Esophagus muscularis mucosa (tissue), 4 donors: ENCODE measurements around the gene KCNIP3. TPM values are rescaled to one million over a fixed set of nuclear protein-coding genes. Genes with fewer than 3 reads are reported as not detected.

Experiments
- DNase-seq: peaks from one replicate; pipeline ENCODE4 v3.0.0-alpha.2; 2017; ENCODE audit errors: extremely low spot score
- H3K27ac ChIP-seq, 4 donors: fragments of 200-600 bp; sonication (generic); replicated peaks in 1 of 4; 1 replicate in 3 of 4; 2 replicates in 1 of 4; pipeline ENCODE4 v1.5.1; 2016 to 2019; ENCODE audit warnings: mild to moderate bottlenecking in 1 of 4
- H3K27me3 ChIP-seq, 4 donors: fragments of 200-600 bp; sonication (generic); one replicate each; pipeline versions ENCODE4 v1.5.1 to v1.6.0; 2016 to 2019
- H3K36me3 ChIP-seq, 4 donors: fragments of 200-600 bp; sonication (generic); one replicate each; pipeline ENCODE4 v1.5.1; 2016 to 2019
- H3K4me1 ChIP-seq, 4 donors: fragments of 200-600 bp; sonication (generic); one replicate each; pipeline ENCODE4 v1.5.1; 2016 to 2019
- H3K4me3 ChIP-seq, 4 donors: fragments of 200-600 bp; sonication (generic); 1 replicate in 2 of 4; 2 replicates in 2 of 4; pipeline ENCODE4 v1.5.1; 2016 to 2019; ENCODE audit warnings: mild to moderate bottlenecking in 4 of 4, moderate library complexity in 1 of 4
- H3K9me3 ChIP-seq, 4 donors: fragments of 200-600 bp; sonication (generic); 1 replicate in 3 of 4; 2 replicates in 1 of 4; pipeline ENCODE4 v1.5.1; 2016 to 2019
- CTCF ChIP-seq, 3 experiments: fragments of 200-600 bp in 2 of 3; fragments of 450-650 bp in 1 of 3; sonication (generic) in 2 of 3; IDR thresholded peaks; one replicate each; pipeline ENCODE4 v1.5.1; 2017 to 2019; ENCODE audit warnings: antibody characterized with exemption in 3 of 3, mild to moderate bottlenecking in 2 of 3, moderate library complexity in 1 of 3
- EP300 ChIP-seq: sonication (generic); formaldehyde crosslinking; IDR thresholded peaks from one replicate; pipeline ENCODE4 v1.6.1; 2017; ENCODE audit warnings: antibody characterized with exemption
- POLR2A ChIP-seq: fragments of 450-650 bp; IDR thresholded peaks from one replicate; pipeline ENCODE4 v1.6.1; 2017; ENCODE audit warnings: antibody characterized with exemption, moderate library complexity, mild to moderate bottlenecking, low read depth
- POLR2AphosphoS5 ChIP-seq, 2 donors: sonication (generic); formaldehyde crosslinking; IDR thresholded peaks; one replicate each; pipeline ENCODE4 v1.6.1; 2017; ENCODE audit warnings: antibody characterized with exemption in 2 of 2
- WGBS: methylation state at CpG from one replicate; pipeline ENCODE4 v1.1.5; 2018; 5-methylcytosine and 5-hydroxymethylcytosine counted together
- intact Hi-C: fragments of 100-400 bp; cut with DNase I; formaldehyde crosslinking; loops from one replicate; pipeline ENCODE4 v1.15.1; 2023
- total RNA-seq, 4 donors: library from RNA; depleted of rRNA; stranded (reverse); fragments of >200 nt; gene quantifications; one replicate each; pipeline versions ENCODE4 v1.1.0 to v1.2.1, GENCODE V29; 2016

The KCNIP3 gene
- total RNA-seq, 4 donors from 2014 or later: 15.8 to 29.9 (median 23.0) TPM

- H3K9me3 ChIP-seq: no peaks in the 10 kb centered on the region
- 45% methylated on average over 28 of the region's 46 CpGs for WGBS
- DNase-seq: no peak
These were observed 92.3 kb downstream of the KCNIP3 start for GRCh38 chr2:95389245-95390119.

DNA sequence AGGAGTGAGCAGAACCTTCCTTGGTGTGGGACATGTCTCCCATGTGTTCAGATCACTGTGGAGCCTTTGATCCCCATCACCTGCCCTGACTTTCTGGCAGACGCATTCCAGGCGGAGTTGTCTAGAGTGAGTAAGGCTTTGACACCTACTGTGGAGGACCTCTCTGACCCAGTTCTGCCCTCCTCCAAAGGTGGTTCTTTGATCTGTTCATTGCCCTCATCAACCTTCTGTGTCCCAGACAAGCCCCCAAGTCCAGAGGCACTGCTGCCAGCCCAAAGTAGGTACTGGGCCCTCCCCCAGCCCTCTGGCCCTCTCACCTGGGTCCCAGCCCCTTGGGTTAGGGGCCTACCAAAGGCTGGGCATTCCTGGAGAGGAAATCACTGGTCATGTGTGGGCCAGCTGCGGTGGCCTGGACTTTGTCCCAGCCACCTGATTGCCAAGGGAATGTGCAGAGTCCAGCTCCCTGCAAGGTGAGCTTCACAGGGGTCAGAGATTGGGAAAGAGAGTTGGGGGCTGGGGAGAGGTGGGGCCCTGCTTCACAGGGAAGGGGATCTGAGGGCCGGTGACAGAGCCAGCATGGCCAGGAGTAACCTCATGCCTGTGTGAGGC, 93.2 kb downstream of the KCNIP3 start:
- peaks cover 6 to 14% (median 11%) of the 10 kb centered on the region in 4 donors for H3K4me1 ChIP-seq
- no peak overlapping the region for H3K27ac ChIP-seq
- WGBS: 90% methylated on average over 3 of the region's 4 CpGs
- no peak overlapping the region for H3K4me3 ChIP-seq
- intact Hi-C loops: no loop called here
- no peak for DNase-seq
- peaks cover 0 to 8% (median 0%) of the 10 kb centered on the region in 4 donors for H3K27me3 ChIP-seq
- no peaks in the 10 kb centered on the region for H3K36me3 ChIP-seq
- no peaks in the 10 kb centered on the region for H3K9me3 ChIP-seq
- TF ChIP-seq POLR2AphosphoS5 (IDR thresholded peaks at IDR 0.05) (no peak), CTCF (IDR thresholded peaks at IDR 0.05) (no peak), EP300 (no peak), POLR2A (no peak)

More at GRCh38 chr2:95389245-95390119, 92.3 kb downstream of the KCNIP3 start:
- peaks cover 6 to 23% (median 16%) of the 10 kb centered on the region in 4 donors for H3K4me1 ChIP-seq
- H3K36me3 ChIP-seq: no peaks in the 10 kb centered on the region
- peak overlapping the region in 1 of 4 donors; percentile 24 for H3K4me3 ChIP-seq
- peaks cover 0 to 8% (median 0%) of the 10 kb centered on the region in 4 donors for H3K27me3 ChIP-seq
- TF ChIP-seq EP300 (no peak), POLR2A (no peak), POLR2AphosphoS5 (IDR thresholded peaks at IDR 0.05) (peak in 1 of 2 donors; percentile 34), CTCF (IDR thresholded peaks at IDR 0.05) (peak; percentile 71 to 97 (median 82))
- H3K27ac ChIP-seq: no peak overlapping the region
- intact Hi-C loops: no loop called here

DNA sequence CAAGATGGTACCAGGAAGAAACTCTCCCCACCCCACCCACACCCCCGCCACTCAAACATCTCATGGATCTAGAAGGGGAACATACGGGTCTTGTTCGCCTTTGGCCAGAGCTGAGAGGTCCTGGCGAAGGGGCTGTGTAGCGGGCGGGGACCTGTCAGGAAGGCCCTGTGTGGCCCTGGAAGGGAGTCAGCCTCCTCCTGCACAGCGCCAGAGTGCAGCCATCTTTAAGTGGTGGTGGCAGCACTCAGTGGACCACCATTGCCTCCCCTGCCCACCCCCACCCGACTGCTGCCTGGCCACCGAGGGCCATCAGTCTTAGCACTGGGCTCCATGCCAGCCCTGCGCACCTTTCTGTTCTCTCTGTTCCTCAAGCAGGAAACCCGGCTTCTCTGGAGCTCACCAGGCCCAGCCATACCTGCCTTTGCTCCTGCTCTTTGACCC, 93.8 kb downstream of the KCNIP3 start:
- no peak overlapping the region for H3K4me3 ChIP-seq
- H3K27ac ChIP-seq: no peak overlapping the region
- peaks cover 0 to 8% (median 0%) of the 10 kb centered on the region in 4 donors for H3K27me3 ChIP-seq
- WGBS: 100% methylated on average over 6 of the region's 11 CpGs
- no peak for TF ChIP-seq POLR2A
- intact Hi-C loops: no loop called here
- peaks cover 6 to 9% (median 9%) of the 10 kb centered on the region in 4 donors for H3K4me1 ChIP-seq
- no peaks in the 10 kb centered on the region for H3K9me3 ChIP-seq
- DNase-seq: no peak
- no peaks in the 10 kb centered on the region for H3K36me3 ChIP-seq

DNA sequence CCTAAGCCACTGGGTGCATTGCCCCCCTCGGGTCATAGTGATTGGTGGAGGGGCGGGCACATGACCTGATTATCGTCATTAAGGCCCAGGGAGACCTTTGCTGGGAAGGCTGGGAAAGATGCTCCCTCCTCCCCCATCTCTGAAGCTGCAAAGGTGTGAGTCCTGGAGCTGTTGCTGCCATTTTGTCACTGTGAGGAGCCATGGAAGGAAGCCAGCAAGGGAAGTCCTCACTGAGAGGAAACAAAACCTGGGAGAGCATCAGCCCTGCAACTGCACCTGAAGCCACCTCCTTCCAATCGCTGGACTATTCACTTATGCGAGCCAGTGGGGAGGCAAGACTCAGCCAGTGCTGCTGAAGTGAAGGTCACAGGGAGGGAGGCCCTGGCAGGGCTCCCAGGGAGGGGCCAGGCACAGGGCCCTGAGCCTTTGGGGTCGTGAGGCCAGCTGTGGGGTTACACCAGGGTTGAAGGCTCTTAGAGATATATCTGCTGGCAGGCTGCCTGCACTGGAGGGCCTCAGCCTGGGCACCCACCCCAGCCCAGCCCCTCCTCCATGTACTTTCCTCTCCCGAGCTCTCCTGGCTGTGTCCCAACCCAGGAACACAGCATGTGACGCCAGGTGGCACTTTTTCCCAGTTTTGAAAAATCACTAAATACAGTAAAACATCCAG, 94.6 kb downstream of the KCNIP3 start:
- intact Hi-C loops: no loop called here
- TF ChIP-seq POLR2AphosphoS5 (IDR thresholded peaks at IDR 0.05) (no peak), EP300 (no peak), CTCF (IDR thresholded peaks at IDR 0.05) (no peak), POLR2A (no peak)
- Histone ChIP-seq H3K27ac (no peak overlapping the region), H3K27me3 (peaks cover 0 to 8% (median 0%) of the 10 kb centered on the region in 4 donors), H3K4me3 (no peak overlapping the region), H3K4me1 (peaks cover 6 to 9% (median 9%) of the 10 kb centered on the region in 4 donors), H3K36me3 (no peaks in the 10 kb centered on the region), H3K9me3 (no peaks in the 10 kb centered on the region)
- WGBS: 63% methylated on average over 8 of the region's 8 CpGs
- no peak for DNase-seq

GRCh38 chr2:95392320-95392719, 95.2 kb downstream of the KCNIP3 start:
- no peak overlapping the region for H3K27ac ChIP-seq
- DNase-seq: no peak
- H3K36me3 ChIP-seq: no peaks in the 10 kb centered on the region

More at GRCh38 chr2:95392320-95392719, 95.2 kb downstream of the KCNIP3 start:
- Histone ChIP-seq H3K27me3 (peaks cover 0 to 8% (median 0%) of the 10 kb centered on the region in 4 donors), H3K9me3 (no peaks in the 10 kb centered on the region), H3K4me1 (peaks cover 6 to 9% (median 9%) of the 10 kb centered on the region in 4 donors), H3K4me3 (no peak overlapping the region)
- intact Hi-C loops: no loop called here
- TF ChIP-seq POLR2AphosphoS5 (IDR thresholded peaks at IDR 0.05): no peak
- no peak for TF ChIP-seq POLR2A
- TF ChIP-seq CTCF (IDR thresholded peaks at IDR 0.05): no peak
- WGBS: 87% methylated on average over 6 of the region's 6 CpGs
